ENCODE results near the gene MOG.

GRCh38 chr6:29680416-29680815 lies 23.5 kb downstream of the MOG start:
- TF ChIP-seq MAZ (IDR thresholded peaks at IDR 0.05; ENCODE audit: borderline replicate concordance, low read depth, low read length) (no peak), FOSB (CRISPR knock-in tag; IDR thresholded peaks at IDR 0.05) (no peak), GATA3 (IDR thresholded peaks at IDR 0.05; ENCODE audit: borderline replicate concordance) (no peak), CTCF (IDR thresholded peaks at IDR 0.05) (no peak), TP53 (CRISPR knock-in tag; IDR thresholded peaks at IDR 0.05) (no peak), POLR2A (IDR thresholded peaks at IDR 0.05; ENCODE audit: low read length) (no peak), BCL3 (IDR thresholded peaks at IDR 0.05) (no peak), HDAC2 (IDR thresholded peaks at IDR 0.05) (no peak), JUN (IDR thresholded peaks at IDR 0.05) (no peak), BHLHE40 (IDR thresholded peaks at IDR 0.05; ENCODE audit: low read depth, low read length) (no peak), POLR2AphosphoS2 (conservative IDR thresholded peaks at IDR 0.05; ENCODE audit: low read length) (no peak), ELK1 (IDR thresholded peaks at IDR 0.05; ENCODE audit: low read depth, low read length) (no peak)
